SK-N-MC (cell line): ENCODE measurements around the gene ZNF799.
"Not testable (repeated sequence)": the region's sequence is repeated elsewhere in the genome, so short reads cannot be mapped to it uniquely, and the experiment has no call there.

Experiments
- EZH2 ChIP-seq: fragments of 200-600 bp; sonication (generic); IDR thresholded peaks from one replicate; pipeline ENCODE4 v1.6.1; 2017; ENCODE audit warnings: antibody characterized with exemption
- FOXP2 ChIP-seq: optimal IDR thresholded peaks from 2 replicates; pipeline ENCODE3; 2011; ENCODE audit warnings: mild to moderate bottlenecking, moderate library complexity; ENCODE audit not compliant: insufficient read depth; ENCODE audit errors: extremely low read length, control extremely low read depth
- POLR2AphosphoS5 ChIP-seq: IDR thresholded peaks from 2 replicates; pipeline ENCODE4 v1.6.1; 2012; ENCODE audit warnings: mild to moderate bottlenecking, low read depth, low read length, borderline replicate concordance

GRCh38 chr19:12439686-12440540, 38.8 kb upstream of the ZNF799 start:
- not testable (repeated sequence) for TF ChIP-seq EZH2, POLR2AphosphoS5, FOXP2
